ENCODE data around the gene IFT88.
A peak's percentile ranks its signal among the peaks of the same experiment; 100 is the strongest.

IFT88 gene

DNA sequence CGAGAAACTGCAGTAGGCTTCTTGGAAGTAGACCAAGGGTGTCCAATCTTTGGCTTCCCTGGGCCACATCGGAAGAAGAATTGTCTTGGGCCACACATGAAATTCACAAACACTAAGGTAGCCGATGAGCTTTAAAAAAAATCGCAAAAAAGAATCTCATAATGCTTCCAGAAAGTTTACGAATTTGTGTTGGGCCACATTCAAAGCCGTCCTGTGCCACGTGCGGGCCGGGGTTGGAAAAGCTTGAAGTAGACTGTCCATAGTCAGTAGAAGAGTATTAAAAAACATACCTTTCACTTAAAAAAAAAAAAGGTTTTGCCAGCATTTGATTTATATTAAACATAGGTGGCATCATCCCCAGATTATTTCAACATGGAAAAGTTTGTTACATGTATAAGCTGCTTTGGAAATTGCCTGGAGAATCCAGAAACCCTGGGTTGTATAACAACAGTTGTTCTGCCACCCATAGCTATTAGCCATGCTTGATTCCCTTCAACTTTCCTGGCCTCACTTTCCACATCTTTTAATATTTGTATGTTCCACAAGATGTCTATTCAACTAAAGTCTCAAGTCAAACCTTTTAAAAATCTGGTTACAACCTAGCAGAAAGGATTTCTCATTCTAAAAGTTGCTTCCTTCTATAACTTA lies 1.0 kb downstream of the IFT88 start:
- DNase-seq: no peak

- DNase-seq: no peak
These were observed 3.6 kb downstream of the IFT88 start for GRCh38 chr13:20570517-20570916.

GRCh38 chr13:20571676-20572075 lies 4.7 kb downstream of the IFT88 start:
- no peak for DNase-seq

- no peak for DNase-seq
These were observed 6.2 kb downstream of the IFT88 start for GRCh38 chr13:20573186-20573585.

- DNase-seq: no peak
These were observed 6.7 kb downstream of the IFT88 start for GRCh38 chr13:20573636-20574035.

DNA sequence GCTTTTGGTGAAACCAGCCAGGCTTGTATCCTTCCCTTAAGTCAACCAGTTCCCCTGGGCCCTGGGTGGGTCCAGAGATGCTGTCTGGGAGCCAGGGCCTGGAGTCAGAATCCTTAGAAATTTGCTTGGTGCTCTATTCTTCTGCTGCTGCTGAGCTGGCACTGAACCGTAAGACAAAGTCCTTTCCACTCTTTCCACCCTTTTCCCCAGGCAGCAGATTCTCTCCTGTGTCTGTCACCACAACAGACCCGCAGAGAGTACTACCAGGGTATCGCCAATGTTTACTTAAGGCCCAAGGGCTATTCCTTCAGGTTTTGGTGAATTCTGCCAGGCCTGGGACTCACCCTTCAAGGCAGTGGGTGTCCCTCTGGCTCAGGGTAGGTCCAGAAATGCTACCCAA lies 12.2 kb downstream of the IFT88 start:
- DNase-seq: no peak

- DNase-seq: no peak
These were observed 13.3 kb downstream of the IFT88 start for GRCh38 chr13:20580257-20580656.

GRCh38 chr13:20582026-20582425 lies 15.1 kb downstream of the IFT88 start:
- DNase-seq: peak; percentile 38

GRCh38 chr13:20583803-20584293 lies 16.9 kb downstream of the IFT88 start:
- no peak for DNase-seq

GRCh38 chr13:20585371-20585770 lies 18.4 kb downstream of the IFT88 start:
- DNase-seq: no peak

DNA sequence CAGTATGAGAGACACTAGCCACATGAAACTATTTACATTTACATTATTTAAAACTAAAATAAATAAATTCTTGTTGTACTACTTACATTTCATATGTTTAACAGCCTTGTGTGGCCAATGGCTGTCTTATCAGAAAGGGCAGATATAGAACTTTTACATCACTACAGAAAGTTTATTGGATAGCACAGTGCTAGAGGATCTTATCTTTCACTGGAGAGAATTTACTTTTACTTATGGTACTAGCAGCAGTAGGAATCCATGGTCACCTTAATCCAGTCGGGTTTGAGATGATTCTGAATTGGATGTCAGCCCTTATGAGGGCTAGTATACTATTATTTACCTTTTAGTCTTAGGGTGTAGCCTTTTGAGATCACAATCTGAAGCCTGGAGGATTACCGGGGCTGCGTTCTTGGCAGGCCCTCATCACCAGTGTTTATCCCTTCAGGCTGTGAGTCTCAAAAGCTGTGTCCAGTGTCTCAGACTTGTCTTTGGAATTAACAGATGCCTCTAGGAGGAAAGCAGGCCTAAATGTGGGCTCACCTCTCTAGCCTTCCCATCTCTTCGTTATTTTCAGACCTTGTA lies 21.7 kb downstream of the IFT88 start:
- DNase-seq: peak; percentile 88

GRCh38 chr13:20590561-20590960 lies 23.6 kb downstream of the IFT88 start:
- DNase-seq: no peak

DNA sequence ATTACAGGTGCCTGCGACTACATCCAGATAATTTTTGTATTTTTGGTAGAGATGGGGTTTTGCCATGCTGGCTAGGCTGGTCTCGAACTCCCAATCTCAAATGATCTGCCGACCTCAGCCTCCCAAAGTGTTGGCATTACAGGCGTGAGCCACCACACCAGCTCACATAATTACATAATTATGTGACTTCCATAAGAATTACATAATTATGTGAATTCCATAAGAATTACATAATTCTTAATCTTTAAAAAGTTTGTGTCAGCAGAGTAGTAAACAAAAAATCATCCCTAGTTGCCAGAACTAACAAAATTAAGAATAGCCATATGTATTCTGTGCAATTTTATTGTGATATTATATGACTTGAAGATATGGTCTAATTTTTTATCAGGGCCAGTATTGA lies 25.6 kb downstream of the IFT88 start:
- DNase-seq: no peak

GRCh38 chr13:20594280-20594679 lies 27.3 kb downstream of the IFT88 start:
- DNase-seq: no peak

- DNase-seq: no peak
These were observed 40.1 kb downstream of the IFT88 start for GRCh38 chr13:20607015-20607414.

DNA sequence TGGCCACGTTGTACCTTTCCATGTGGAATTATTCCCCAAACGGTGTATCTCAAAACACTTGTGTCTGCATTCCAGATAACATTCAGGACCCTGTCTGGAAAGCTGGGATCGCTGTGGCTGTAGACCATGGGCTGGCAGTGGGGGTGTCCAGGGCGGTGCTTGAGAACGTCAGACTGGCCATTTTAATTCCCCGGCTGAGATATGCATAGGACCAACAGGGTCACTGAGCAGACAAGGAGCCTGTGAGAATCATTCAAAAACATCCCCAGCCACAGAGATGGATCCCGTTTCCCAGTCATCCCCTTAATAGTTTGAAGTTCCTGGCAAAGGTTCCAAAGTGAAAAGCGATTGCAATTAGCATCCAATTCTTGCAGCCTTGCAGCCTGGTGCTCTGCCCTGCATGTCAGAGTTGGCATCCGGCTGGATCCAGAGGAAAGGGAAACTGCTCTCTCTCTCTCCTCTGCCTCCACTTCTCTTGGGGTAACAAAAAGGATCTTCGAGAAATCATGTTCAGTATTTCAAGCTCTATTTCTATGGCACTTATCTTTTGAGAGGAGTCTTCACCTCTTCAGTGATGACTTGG lies 41.6 kb downstream of the IFT88 start:
- no peak for DNase-seq

DNA sequence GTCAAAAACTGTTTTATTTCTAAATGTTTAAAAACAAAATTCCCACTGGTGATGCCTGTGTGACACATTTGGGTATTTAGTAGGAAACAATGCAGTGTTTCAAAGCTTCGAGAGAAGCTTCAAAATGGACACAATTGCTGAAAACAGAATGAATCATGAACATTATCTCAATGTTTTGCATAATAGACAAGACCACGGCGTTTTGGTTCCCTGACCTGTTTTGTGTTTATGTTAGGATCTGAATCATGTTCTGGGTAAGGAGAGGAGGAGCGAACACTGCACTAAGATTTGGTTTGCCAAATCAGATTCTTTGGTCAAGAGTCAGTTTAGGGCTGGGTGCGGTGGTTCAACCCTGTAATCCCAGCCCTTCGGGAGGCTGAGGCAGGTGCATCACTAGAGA lies 42.2 kb downstream of the IFT88 start:
- DNase-seq: no peak

DNA sequence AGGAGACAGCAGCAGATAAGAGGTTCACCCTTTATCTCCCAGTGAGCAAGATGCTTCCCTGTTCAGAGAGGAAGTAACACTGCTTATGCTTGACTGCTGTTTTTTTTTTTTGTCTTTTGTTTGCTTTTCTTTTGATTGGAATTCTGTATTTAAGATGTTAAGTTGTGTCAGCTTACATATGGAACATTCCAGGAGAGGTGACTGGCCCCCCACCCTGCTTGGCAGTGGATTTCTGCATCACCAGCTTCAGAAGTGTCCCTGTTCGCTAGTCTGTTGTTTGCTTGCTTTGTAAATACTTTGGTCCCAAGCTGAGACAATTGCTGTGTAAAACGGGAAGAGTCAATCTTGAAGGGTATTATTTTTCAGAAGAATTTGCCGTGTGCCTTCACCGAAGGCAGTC lies 43.0 kb downstream of the IFT88 start:
- DNase-seq: no peak

GRCh38 chr13:20616059-20616797 lies 49.3 kb downstream of the IFT88 start:
- no peak for DNase-seq

- DNase-seq: no peak
These were observed 56.0 kb downstream of the IFT88 start for GRCh38 chr13:20623000-20623399.

GRCh38 chr13:20624213-20624612 lies 57.3 kb downstream of the IFT88 start:
- no peak for DNase-seq

DNA sequence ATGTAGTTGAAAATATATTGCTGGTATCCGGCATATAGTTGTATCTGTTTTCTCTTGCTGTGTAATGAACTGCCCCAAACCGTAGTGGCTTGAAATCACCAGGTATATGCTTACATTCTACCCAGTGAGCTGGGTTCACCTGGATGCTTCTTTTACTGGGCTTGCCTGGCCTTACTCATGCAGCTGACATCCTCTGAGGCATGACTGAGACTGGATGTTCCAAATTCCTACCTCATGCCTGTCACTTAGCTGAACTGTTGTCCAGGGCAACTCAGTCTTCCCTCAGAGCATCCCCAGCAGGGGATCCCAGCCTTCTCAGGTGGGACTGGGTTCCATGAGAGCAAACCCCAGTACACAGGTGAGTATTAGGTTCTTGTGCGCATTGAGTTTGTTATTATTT lies 66.8 kb downstream of the IFT88 start:
- no peak for DNase-seq

GRCh38 chr13:20636079-20636478 lies 69.1 kb downstream of the IFT88 start:
- no peak for DNase-seq

GRCh38 chr13:20637811-20638210 lies 70.9 kb downstream of the IFT88 start:
- DNase-seq: no peak
